GM21390 (cell line): ENCODE measurements around the gene P2RY11.

Experiments
- ATAC-seq: cut with Tn5 transposase; IDR thresholded peaks from one replicate; pipeline ENCODE4 v1.9.1; 2021; ENCODE audit not compliant: unreplicated experiment

P2RY11 gene

DNA sequence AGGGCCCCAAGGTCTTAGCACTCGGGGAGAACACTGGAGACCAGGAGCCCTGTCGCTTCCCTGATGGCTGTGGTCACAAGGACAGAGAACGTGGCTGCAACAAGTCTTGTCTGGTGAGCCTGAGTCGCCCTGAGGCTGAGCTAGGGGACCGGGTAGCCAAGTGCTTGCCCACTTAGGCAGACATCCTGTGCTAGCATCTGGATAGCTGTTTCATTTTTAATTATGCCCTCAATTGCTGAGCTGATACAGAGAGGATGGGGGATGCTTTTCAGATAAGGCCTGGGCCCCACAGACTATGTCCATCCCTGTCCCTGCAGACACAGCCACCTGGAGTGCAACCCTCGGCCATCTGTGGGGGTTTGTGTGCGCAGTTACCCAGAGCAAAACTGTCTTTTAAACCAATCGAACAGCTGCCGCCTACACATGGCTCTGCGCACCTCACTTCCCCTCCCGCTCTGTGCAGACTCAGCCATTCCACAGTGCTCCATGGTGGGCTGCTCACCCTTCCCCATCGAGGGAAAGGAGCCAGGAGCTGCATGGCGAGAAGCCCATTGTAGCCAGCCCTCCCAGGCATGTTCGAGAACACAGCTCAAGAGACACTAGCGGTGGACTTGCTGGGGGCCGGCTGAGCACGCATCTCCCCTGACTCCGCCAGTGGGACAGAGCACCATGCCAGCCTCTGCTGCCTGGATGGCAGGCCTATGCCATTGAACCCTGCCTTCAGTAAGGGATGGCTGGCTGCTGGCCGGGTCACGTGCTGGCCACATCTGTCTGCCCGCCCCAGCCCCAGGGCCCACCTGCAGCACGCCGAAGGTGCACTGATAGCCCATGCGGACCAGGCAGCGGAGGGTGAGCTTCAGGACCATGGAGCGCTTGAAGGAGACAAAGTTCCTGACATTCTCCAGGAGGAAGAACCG, 27.6 kb downstream of the P2RY11 start:
- no peak for ATAC-seq

DNA sequence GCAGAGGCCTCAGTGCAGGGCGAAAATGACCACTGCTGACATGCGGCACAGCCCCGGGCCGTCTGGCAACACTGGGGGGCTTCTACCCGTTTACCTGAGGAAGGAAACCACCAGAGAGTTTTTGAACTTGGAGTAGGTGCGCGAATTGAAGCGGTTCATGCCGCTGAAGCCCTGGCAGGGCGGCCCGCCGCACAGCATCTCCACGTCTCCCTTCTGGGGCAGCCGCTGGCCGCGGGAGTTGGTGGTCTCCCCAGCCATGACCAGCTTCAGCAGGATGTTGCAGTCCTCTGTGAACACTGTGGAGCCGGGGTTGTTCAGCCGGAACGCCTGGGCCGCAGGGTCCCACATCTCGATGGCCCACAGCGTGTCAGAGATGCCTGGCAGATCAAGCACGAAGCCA, 28.5 kb downstream of the P2RY11 start:
- ATAC-seq: no peak

- ATAC-seq: no peak
Measured at GRCh38 chr19:10141479-10141878, 30.0 kb downstream of the P2RY11 start.

- no peak for ATAC-seq
Measured at GRCh38 chr19:10141973-10142372, 30.5 kb downstream of the P2RY11 start.

- ATAC-seq: no peak
Measured at GRCh38 chr19:10142701-10143375, 31.3 kb downstream of the P2RY11 start.

DNA sequence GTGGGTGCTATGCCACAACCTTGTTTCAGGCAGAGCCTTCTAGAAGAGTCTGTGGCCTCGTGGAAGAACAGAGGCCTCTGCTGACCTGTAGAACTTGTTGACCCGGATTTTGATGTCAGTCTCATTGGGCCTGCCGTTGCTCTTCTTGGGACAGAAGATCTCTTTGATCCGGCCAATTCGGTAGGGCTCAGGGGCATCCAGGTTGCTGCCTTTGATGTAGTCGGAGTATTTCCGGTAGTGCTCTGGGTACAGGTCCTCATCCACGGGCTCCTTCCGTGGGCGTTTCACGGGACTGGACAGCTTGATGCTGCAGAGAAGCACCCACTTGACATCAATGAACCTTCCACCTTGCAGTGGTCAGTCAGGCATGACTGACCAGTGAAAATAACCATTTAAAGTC, 32.2 kb downstream of the P2RY11 start:
- no peak for ATAC-seq

DNA sequence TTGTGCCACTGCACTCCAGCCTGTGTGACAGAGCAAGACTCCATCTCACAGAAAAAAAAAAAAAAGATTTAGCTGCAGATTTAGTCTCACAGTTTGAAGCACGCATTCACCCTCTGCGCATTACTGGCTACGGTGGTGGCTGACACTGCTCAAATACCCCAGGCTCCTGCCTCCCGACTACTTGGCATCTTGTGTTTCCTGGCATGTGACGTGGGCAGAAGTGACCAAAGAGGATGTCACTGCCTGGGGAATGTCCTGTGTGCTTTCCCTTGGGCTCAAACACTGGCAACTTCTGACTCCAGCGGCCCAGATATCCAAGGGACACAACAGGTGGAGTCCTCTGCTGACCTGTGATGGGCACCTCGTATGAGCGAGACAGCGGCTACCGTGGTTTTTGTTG, 32.9 kb downstream of the P2RY11 start:
- no peak for ATAC-seq

DNA sequence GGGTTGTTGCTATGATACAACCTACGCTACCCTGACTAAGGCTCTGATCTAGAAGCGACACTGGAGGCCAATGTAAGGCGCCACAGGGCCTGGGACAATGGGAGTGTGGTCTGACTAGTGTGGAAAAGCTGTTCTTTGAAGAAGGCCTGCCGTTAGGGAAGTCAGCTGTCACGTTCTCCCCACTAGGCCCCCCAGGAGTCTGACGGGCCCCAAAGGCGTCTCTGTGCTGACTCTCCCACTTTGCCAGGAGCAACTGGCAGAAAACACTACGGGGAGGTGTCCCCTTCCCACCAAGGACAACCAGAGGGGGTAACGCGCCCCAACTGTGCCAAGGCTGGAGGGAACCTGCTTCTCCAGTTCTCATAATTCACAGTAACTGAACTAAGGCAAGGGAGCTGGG, 33.5 kb downstream of the P2RY11 start:
- no peak for ATAC-seq

- no peak for ATAC-seq
Measured at GRCh38 chr19:10146142-10146541, 34.6 kb downstream of the P2RY11 start.

DNA sequence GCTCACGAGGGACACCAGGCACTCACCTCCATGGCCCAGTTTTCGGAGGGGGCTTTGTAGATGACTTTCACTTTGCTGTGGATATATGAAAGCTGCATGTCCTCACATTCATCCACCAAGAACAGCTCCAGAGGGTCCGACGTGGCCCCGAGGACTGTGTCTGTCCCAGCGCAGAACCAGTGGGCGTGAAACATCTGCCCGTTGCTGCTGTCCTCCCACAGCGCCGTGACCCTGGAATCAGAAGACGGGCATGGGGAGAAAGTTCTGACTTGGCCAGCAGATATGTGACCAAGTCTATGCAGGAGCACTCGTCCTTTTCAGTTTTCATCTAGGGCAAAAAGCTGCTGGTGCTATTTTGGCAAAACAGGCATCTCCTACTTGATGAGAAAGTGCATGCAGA, 37.9 kb downstream of the P2RY11 start:
- ATAC-seq: no peak

DNA sequence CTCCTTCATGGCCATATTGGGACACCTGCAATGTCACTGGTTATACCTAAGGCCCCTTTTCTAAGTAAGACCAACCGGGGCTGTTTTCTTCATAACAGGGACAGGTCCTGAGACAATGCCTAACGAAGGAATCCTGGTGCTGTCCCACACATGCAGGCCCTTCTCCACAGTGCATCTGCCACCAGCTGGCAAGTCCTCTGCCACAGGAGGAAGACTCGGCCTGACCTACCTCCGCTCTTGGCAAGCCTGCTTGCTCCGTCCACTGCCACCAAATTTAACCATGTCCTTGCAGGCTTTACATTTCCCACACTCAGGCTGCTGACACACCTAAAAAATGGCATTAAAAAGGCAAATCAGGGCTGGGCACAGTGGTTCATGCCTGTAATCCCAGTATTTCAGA, 40.0 kb downstream of the P2RY11 start:
- ATAC-seq: no peak

DNA sequence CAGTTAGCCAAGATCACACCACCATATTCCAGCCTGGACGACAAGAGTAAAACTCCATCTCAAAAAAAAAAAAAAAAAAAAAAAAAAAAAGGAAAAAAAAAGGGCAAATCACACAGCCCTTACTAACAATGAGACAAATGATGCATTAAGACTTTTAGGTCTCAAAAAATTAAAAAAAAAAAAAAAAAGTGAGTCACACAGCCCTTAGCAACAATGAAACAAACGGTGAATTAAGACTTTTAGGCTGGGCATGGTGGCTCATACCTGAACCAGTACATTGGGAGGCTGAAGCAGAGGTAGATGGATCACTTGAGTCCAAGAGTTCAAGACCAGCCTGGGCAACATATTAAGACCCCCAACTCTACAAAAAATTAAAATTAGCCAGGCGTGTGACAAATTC, 40.6 kb downstream of the P2RY11 start:
- ATAC-seq: no peak

DNA sequence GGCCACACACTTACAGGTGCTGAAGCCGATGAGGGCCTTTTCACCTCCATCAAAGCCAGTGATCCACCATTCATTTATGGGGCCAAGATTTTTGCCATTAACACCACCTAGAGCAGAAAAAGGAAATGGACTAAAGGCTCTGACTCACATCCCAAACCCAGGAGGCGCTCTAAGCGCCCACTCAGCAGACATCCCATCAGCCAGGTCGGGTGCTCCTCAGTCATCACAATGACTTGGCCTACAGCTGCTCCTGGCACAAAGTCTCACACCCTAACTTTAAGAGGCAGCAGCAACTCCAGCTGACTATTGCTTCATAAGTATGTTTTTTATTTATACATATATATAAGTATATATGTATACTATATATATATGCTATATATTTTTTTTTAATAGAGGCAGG, 44.3 kb downstream of the P2RY11 start:
- no peak for ATAC-seq

DNA sequence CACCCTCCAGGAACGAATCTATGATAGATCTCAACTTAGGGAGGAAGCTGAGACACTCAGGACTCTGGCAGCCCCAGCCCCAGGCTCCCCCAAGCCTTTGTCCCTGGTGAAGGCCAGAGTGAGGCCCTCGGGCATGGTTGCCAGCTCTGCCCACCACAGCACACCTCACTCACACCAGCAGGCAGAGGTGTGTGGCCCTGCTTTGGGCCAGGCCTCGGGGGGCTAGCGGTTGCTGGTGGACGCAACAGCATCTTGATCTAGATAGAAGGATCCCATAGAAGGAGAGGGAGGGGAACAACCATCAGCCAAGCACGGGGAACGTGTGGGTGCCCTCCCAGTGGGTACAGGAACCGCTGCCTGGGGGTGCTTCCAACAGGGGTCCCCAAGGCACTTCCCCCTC, 46.6 kb downstream of the P2RY11 start:
- no peak for ATAC-seq

- no peak for ATAC-seq
Measured at GRCh38 chr19:10158485-10158884, 47.0 kb downstream of the P2RY11 start.

DNA sequence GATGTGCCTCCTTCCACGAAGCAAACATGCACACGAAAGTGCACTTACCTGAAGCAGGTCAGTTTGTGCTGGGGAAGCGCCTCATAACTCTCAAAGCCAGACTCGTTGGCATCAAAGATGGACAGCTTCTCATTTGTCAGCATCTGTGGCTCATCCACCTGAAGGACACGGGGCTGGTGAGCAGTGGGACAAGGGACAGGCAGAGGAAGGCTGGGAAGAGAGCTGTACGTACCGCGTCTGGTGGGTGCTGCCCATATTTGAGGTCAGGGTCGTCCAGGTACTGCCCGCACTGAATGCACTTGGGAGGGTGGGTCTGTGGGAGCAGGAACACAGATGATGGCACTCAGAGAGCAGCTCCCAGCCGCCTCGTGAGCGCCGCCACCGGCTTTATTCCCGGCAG, 48.1 kb downstream of the P2RY11 start:
- ATAC-seq: no peak

GRCh38 chr19:10163536-10163935, 52.0 kb downstream of the P2RY11 start:
- no peak for ATAC-seq
